ENCODE results near the gene FOXJ2. TPM values are rescaled to one million over a fixed set of nuclear protein-coding genes. Genes with fewer than 3 reads are reported as not detected.

The FOXJ2 gene
- total RNA-seq, 1 donor from 2014 or later: 6.8 TPM

DNA sequence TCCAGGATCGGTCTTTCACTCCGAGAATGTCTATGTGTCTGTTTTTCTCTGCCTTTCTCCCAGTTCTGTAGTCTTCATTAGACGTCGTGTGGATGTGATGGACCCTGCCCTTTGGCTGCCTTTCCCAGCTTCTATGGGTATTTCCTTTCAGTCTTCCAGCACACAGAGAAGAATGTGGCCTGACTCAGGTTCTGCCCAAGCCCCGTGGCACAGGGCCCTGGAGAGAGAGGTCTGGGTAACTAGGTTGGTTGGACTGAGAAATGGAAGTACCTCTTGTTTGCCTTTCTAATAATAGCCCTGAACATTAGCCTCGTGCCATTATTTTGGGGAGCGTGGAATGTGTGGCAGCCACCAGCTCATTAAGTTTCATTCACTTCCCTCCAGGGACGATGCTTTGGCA is 3.8 kb downstream of the FOXJ2 start:
- Histone ChIP-seq H3K36me3 (no peaks in the 10 kb centered on the region), H3K27me3 (no peaks in the 10 kb centered on the region), H3K79me2 (ENCODE audit: low read depth) (peaks cover 11% of the 10 kb centered on the region), H3K4me2 (no peak overlapping the region), H3K4me3 (no peak overlapping the region), H3K27ac (no peak overlapping the region), H3K4me1 (peaks cover 35% of the 10 kb centered on the region), H3K9ac (no peak overlapping the region), H3F3A (ENCODE audit: low read depth) (peaks cover 25% of the 10 kb centered on the region), H4K20me1 (ENCODE audit: low read depth) (peaks cover 33% of the 10 kb centered on the region), H3K9me3 (ENCODE audit: low read depth) (no peaks in the 10 kb centered on the region), H2AFZ (replicated peaks) (no peak overlapping the region)
- Mint-ChIP-seq H3K9me3 (no peaks in the 10 kb centered on the region), H3K4me1 (peaks cover 46% of the 10 kb centered on the region), H3K27ac (no peak overlapping the region), H3K27me3 (ENCODE audit: insufficient read depth, low read depth) (no peaks in the 10 kb centered on the region), H3K4me3 (no peak overlapping the region), H3K36me3 (peaks cover 8% of the 10 kb centered on the region)
- DNase-seq (ENCODE audit: low spot score): no peak
- TF ChIP-seq, protein P1, sequence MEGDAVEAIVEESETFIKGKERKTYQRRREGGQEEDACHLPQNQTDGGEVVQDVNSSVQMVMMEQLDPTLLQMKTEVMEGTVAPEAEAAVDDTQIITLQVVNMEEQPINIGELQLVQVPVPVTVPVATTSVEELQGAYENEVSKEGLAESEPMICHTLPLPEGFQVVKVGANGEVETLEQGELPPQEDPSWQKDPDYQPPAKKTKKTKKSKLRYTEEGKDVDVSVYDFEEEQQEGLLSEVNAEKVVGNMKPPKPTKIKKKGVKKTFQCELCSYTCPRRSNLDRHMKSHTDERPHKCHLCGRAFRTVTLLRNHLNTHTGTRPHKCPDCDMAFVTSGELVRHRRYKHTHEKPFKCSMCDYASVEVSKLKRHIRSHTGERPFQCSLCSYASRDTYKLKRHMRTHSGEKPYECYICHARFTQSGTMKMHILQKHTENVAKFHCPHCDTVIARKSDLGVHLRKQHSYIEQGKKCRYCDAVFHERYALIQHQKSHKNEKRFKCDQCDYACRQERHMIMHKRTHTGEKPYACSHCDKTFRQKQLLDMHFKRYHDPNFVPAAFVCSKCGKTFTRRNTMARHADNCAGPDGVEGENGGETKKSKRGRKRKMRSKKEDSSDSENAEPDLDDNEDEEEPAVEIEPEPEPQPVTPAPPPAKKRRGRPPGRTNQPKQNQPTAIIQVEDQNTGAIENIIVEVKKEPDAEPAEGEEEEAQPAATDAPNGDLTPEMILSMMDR (IDR thresholded peaks at IDR 0.05): no peak
- TF ChIP-seq EZH2 (IDR thresholded peaks at IDR 0.05) (no peak), EZH2phosphoT487 (IDR thresholded peaks at IDR 0.05) (no peak)

DNA sequence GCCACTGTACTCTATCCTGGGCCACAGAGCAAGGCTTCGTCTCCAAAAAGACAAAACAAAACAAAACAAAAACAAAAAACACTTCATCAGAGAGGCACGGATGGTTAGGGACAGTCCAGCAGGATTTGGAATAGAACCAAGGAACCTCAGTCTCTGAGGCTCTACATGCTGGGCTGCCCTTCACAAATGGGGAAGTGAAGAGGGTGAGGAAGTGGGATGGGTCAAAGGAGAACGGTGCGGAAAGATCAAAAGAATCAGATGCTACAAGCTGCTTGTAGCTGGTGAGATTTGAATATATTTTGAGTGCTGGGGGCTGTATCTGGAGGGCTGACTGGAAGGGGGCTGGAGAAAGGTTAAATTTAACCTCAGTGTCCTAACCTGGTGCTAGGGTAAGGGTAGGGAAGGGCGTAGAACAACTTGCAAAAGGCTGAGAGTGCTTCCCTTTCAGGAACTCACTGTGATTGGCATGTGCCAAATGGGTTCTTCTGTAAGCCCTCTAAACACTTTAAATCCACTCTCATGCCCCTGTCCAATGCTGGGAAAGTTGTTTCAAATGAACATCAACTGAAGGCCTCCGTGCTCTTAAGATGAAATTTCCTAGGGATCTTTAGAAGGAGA is 4.6 kb downstream of the FOXJ2 start:
- no peak for DNase-seq (ENCODE audit: low spot score)
- Histone ChIP-seq H3K9me3 (ENCODE audit: low read depth) (no peaks in the 10 kb centered on the region), H3K4me1 (peaks cover 35% of the 10 kb centered on the region), H2AFZ (replicated peaks) (no peak overlapping the region), H3K4me3 (no peak overlapping the region), H3K36me3 (no peaks in the 10 kb centered on the region), H3K4me2 (no peak overlapping the region), H3K79me2 (ENCODE audit: low read depth) (peaks cover 5% of the 10 kb centered on the region), H4K20me1 (ENCODE audit: low read depth) (peaks cover 33% of the 10 kb centered on the region), H3K9ac (no peak overlapping the region), H3F3A (ENCODE audit: low read depth) (peaks cover 25% of the 10 kb centered on the region), H3K27ac (no peak overlapping the region), H3K27me3 (no peaks in the 10 kb centered on the region)
- TF ChIP-seq EZH2phosphoT487 (IDR thresholded peaks at IDR 0.05): no peak
- TF ChIP-seq, protein P1 (IDR thresholded peaks at IDR 0.05): no peak
- no peak for TF ChIP-seq EZH2 (IDR thresholded peaks at IDR 0.05)
- H3K4me1 Mint-ChIP-seq: peaks cover 42% of the 10 kb centered on the region
- H3K36me3 Mint-ChIP-seq: peaks cover 10% of the 10 kb centered on the region
- H3K4me3 Mint-ChIP-seq: peak overlapping the region; percentile 9
- no peak overlapping the region for H3K27ac Mint-ChIP-seq
- H3K9me3 Mint-ChIP-seq: no peaks in the 10 kb centered on the region
- H3K27me3 Mint-ChIP-seq (ENCODE audit: insufficient read depth, low read depth): no peaks in the 10 kb centered on the region

DNA sequence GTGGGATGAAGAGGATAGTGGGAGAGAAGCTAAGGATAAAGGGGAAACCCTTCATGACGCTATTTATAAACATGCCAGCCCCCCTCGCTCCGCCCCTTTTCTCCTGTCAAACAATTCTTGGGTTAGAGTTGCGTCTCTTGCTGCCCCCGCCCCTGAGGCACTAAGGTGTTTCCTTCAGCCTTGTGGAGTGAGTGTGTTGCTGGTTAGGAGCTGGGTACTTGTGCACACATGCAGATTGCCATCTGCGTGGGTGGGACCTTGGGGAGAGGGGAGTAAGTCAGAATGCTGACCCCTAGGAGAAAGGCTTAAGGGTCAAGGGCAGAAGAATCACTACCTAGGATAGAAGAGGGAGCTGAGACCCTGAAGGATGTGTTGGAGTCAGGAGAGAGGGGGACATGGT is 5.4 kb downstream of the FOXJ2 start:
- Histone ChIP-seq H2AFZ (replicated peaks) (no peak overlapping the region), H3F3A (ENCODE audit: low read depth) (peaks cover 22% of the 10 kb centered on the region), H4K20me1 (ENCODE audit: low read depth) (peaks cover 33% of the 10 kb centered on the region), H3K4me3 (no peak overlapping the region), H3K4me1 (peaks cover 35% of the 10 kb centered on the region), H3K4me2 (peak overlapping the region; percentile 70), H3K36me3 (no peaks in the 10 kb centered on the region), H3K27me3 (no peaks in the 10 kb centered on the region), H3K79me2 (ENCODE audit: low read depth) (peaks cover 5% of the 10 kb centered on the region), H3K9me3 (ENCODE audit: low read depth) (no peaks in the 10 kb centered on the region), H3K9ac (no peak overlapping the region), H3K27ac (no peak overlapping the region)
- Mint-ChIP-seq H3K9me3 (no peaks in the 10 kb centered on the region), H3K36me3 (peaks cover 14% of the 10 kb centered on the region), H3K4me3 (peak overlapping the region; percentile 64), H3K27ac (no peak overlapping the region), H3K4me1 (peaks cover 42% of the 10 kb centered on the region), H3K27me3 (ENCODE audit: insufficient read depth, low read depth) (no peaks in the 10 kb centered on the region)
- TF ChIP-seq, protein P1 (IDR thresholded peaks at IDR 0.05): no peak
- no peak for TF ChIP-seq EZH2 (IDR thresholded peaks at IDR 0.05)
- no peak for TF ChIP-seq EZH2phosphoT487 (IDR thresholded peaks at IDR 0.05)
- no peak for DNase-seq (ENCODE audit: low spot score)

All from neural progenitor cell (in vitro differentiated cells).